Naive thymus-derived CD4-positive, alpha-beta T cell (primary cell): Measurements from ENCODE around the gene GMPPB. TPM values are rescaled to one million over a fixed set of nuclear protein-coding genes. Genes with fewer than 3 reads are reported as not detected.

ENCODE experiments used
- ATAC-seq: fragments of 150-1000 bp; cut with Tn5 transposase; 2 replicates; pipeline ENCODE4 v1.10.0; 2021; ENCODE audit warnings: mild to moderate bottlenecking, moderate library complexity
- CTCF ChIA-PET: fragments of 350-600 bp; sonication (Branson Sonifier 250); formaldehyde crosslinking; loops from one replicate; lab custom pipeline; 2021; ENCODE audit warnings: antibody characterized with exemption; lab: Charles Lee
- POLR2A ChIA-PET: fragments of 350-600 bp; sonication (Branson Sonifier 250); formaldehyde crosslinking; loops from one replicate; lab custom pipeline; 2021; ENCODE audit warnings: antibody characterized with exemption, inconsistent platforms; lab: Charles Lee
- DNase-seq, 9 donors: peaks; one replicate each; pipeline versions ENCODE4 v3.0.0 to v3.0.0-alpha.2; 2020 to 2022; ENCODE audit warnings: mixed read lengths in 1 of 9
- H3K27ac ChIP-seq: one replicate; pipeline ENCODE4 v1.7.0; 2013; ENCODE audit warnings: mild to moderate bottlenecking, low read depth, low read length, moderate library complexity
- H3K27me3 ChIP-seq, 2 donors: one replicate each; pipeline ENCODE4 v1.7.0; 2013; ENCODE audit warnings: low read length in 2 of 2, mild to moderate bottlenecking in 2 of 2, moderate library complexity in 2 of 2; ENCODE audit not compliant: control insufficient read depth in 2 of 2, insufficient read depth in 2 of 2
- H3K36me3 ChIP-seq, 3 experiments: 1 replicate in 2 of 3; 2 replicates in 1 of 3; pipeline ENCODE4 v1.7.0; 2013; ENCODE audit warnings: low read length in 3 of 3, mild to moderate bottlenecking in 3 of 3, moderate library complexity in 1 of 3; ENCODE audit not compliant: insufficient read depth in 3 of 3, control insufficient read depth in 2 of 3
- H3K4me1 ChIP-seq, 2 donors: one replicate each; pipeline ENCODE4 v1.7.0; 2013; ENCODE audit warnings: low read length in 2 of 2, mild to moderate bottlenecking in 2 of 2, moderate library complexity in 1 of 2; ENCODE audit not compliant: control insufficient read depth in 2 of 2, insufficient read depth in 2 of 2
- H3K4me3 ChIP-seq: 2 replicates; pipeline ENCODE4 v1.7.0; 2013; ENCODE audit warnings: mild to moderate bottlenecking, low read length
- H3K9me3 ChIP-seq, 3 experiments: 1 replicate in 2 of 3; 2 replicates in 1 of 3; pipeline ENCODE4 v1.7.0; 2013; ENCODE audit warnings: low read length in 3 of 3; ENCODE audit not compliant: control insufficient read depth in 2 of 3
- H3K27ac Mint-ChIP-seq, 9 donors: one replicate each; pipeline ENCODE4 v1.8.0; 2020 to 2022; ENCODE audit warnings: mixed read lengths in 9 of 9, mild to moderate bottlenecking in 8 of 9, moderate library complexity in 5 of 9, inconsistent platforms in 2 of 9
- H3K27me3 Mint-ChIP-seq, 5 donors: one replicate each; pipeline ENCODE4 v1.8.0; 2021 to 2022; ENCODE audit warnings: mixed read lengths in 5 of 5, mild to moderate bottlenecking in 1 of 5
- H3K36me3 Mint-ChIP-seq, 5 donors: one replicate each; pipeline ENCODE4 v1.8.0; 2020 to 2022; ENCODE audit warnings: mixed read lengths in 5 of 5, mild to moderate bottlenecking in 3 of 5, inconsistent platforms in 1 of 5
- H3K4me1 Mint-ChIP-seq, 7 donors: one replicate each; pipeline ENCODE4 v1.8.0; 2020 to 2022; ENCODE audit warnings: mixed read lengths in 7 of 7, mild to moderate bottlenecking in 3 of 7, inconsistent platforms in 1 of 7
- H3K4me3 Mint-ChIP-seq, 10 donors: one replicate each; pipeline ENCODE4 v1.8.0; 2020 to 2022; ENCODE audit warnings: mild to moderate bottlenecking in 10 of 10, mixed read lengths in 10 of 10, moderate library complexity in 6 of 10, inconsistent platforms in 2 of 10
- H3K9me3 Mint-ChIP-seq, 11 donors: one replicate each; pipeline ENCODE4 v1.8.0; 2020 to 2022; ENCODE audit warnings: mixed read lengths in 11 of 11, mild to moderate bottlenecking in 4 of 11, inconsistent platforms in 1 of 11, moderate library complexity in 1 of 11
- intact Hi-C, 2 donors: fragments of 100-400 bp; cut with micrococcal nuclease; formaldehyde crosslinking; loops; one replicate each; pipeline ENCODE4 v1.15.1; 2023
- polyA plus RNA-seq, 2 donors: library from polyadenylated mRNA; unstranded; fragments of 300-500 nt; fragmentation: Illumina TruSeq; gene quantifications; one replicate each; pipeline ENCODE4 v1.2.3, GENCODE V29; 2021
- total RNA-seq, 6 experiments: library from RNA in 5 of 6; stranded (reverse) in 5 of 6; gene quantifications; 1 replicate in 5 of 6; 2 replicates in 1 of 6; pipeline ENCODE4 v1.2.3 and lab custom pipeline; 2021 to 2026

GMPPB gene
- total and polyA plus RNA-seq, 7 experiments from 2014 or later: 14.9 to 60.4 (median 39.3) TPM

DNA sequence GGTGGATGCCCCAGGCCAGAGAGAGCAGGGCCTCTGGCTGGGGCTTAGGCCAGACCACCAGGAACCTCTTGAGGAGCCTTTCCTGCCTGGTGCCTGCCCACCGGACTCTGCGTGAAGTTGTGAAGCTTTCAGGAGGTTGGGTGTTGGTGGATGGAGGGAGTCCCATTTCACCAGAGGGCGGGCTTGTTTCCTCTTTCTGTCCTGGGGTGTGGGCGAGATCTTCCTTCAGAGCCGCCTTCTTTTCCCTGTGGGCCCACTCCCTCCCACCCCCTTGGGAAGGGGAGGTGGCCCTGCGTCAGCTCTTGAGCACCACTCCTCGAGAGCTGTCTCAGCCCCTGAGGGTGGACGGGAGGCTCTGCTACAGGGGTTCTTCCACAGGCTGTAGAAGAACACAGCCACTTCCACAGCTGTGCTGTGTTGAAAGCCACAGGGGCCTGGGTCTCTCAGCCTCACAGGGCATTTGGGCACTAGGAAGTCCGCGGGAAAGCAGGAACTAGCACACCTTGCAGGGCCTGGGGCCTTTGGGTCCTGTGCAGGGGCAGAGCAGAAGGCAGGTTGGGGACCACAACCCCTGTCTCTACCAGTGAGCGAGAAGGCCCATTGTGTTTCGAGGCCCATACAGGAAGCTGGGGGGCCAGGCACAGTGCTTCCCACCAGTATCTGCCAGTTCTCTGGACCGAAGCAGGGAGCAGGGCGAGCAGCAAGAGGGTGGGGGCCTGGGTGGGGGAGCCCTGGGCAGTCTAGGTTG is 6.4 kb downstream of the GMPPB start:
- H3K4me3 ChIP-seq: no peak overlapping the region
- Mint-ChIP-seq H3K4me3 (peak overlapping the region in 7 of 10 donors; percentile 14 to 86 (median 41)), H3K4me1 (peaks cover 11 to 39% (median 20%) of the 10 kb centered on the region in 7 donors), H3K27ac (no peak overlapping the region), H3K27me3 (no peaks in the 10 kb centered on the region), H3K9me3 (no peaks in the 10 kb centered on the region), H3K36me3 (peaks cover 0 to 10% (median 0%) of the 10 kb centered on the region in 5 donors)
- no peaks in the 10 kb centered on the region for H3K27me3 ChIP-seq
- POLR2A ChIA-PET: no interaction called here
- no peak overlapping the region for H3K27ac ChIP-seq
- no peaks in the 10 kb centered on the region for H3K9me3 ChIP-seq
- H3K36me3 ChIP-seq: peaks cover 0 to 29% (median 0%) of the 10 kb centered on the region in 3 experiments
- intact Hi-C loops: no loop called here
- DNase-seq (no peak), ATAC-seq (no peak)
- CTCF ChIA-PET: no interaction called here
- H3K4me1 ChIP-seq: peaks cover 7 to 9% of the 10 kb centered on the region in 2 donors

DNA sequence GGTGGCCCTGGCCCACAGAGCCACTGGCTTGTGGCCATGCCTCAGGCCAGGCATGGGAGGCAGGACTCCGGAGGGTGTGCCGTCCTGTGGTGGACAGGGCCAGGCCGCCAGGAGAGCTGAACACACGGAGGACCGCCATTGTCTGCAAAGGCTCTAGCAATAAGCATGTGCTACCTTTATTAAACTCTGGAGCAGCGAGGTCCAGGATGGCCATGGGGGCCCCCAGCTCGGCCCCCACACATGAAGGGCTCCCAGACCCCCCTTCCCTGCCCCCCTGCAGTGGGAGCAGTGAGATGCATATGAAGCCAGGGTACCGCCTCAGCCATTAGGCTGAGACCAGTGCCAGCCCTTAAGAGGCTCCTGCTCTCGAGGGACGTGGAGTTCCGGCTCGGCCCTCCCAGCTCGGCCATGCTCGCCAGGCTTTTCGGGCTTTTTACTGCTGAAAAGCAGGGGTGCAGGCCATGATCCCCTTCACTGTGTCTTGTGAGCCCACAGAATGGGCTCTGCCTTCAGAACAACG is 7.0 kb downstream of the GMPPB start:
- POLR2A ChIA-PET: no interaction called here
- Mint-ChIP-seq H3K36me3 (peaks cover 0 to 9% (median 0%) of the 10 kb centered on the region in 5 donors), H3K4me1 (peaks cover 9 to 38% (median 19%) of the 10 kb centered on the region in 7 donors), H3K4me3 (no peak overlapping the region), H3K27me3 (no peaks in the 10 kb centered on the region), H3K9me3 (no peaks in the 10 kb centered on the region), H3K27ac (no peak overlapping the region)
- no peak overlapping the region for H3K4me3 ChIP-seq
- peaks cover 7 to 9% of the 10 kb centered on the region in 2 donors for H3K4me1 ChIP-seq
- H3K27me3 ChIP-seq: no peaks in the 10 kb centered on the region
- intact Hi-C loops: no loop called here
- DNase-seq (no peak), ATAC-seq (no peak)
- no peaks in the 10 kb centered on the region for H3K9me3 ChIP-seq
- CTCF ChIA-PET: interaction anchor here (0.5 kb wide), 1 partner anchor 15 kb away, joined by 4 read pairs; no protein-coding TSS in a partner anchor
- H3K36me3 ChIP-seq: peaks cover 0 to 25% (median 0%) of the 10 kb centered on the region in 3 experiments
- no peak overlapping the region for H3K27ac ChIP-seq

DNA sequence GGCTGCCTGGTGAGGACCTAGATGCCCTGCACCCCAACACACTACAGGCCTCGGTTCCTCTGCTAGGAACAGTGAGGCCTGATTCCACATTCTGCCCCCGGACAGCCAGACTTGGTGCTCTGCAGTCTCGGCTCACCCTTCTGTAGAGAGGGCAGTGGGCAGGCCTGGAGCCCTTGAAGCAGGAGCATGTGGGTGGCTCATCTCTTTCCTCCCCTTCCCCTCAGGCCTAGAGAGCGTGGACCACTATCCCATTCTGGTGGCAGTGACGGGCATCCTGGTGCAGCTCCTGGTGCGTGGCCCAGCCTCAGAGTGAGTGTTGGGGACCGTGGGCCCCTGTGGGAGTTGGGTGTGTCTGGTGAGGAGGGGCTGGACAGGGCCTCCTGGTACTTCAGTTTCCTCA is 7.6 kb downstream of the GMPPB start:
- Mint-ChIP-seq H3K27me3 (no peaks in the 10 kb centered on the region), H3K27ac (no peak overlapping the region), H3K4me1 (peaks cover 11 to 36% (median 19%) of the 10 kb centered on the region in 7 donors), H3K4me3 (peak overlapping the region in 1 of 10 donors; percentile 18), H3K36me3 (peaks cover 0 to 8% (median 0%) of the 10 kb centered on the region in 5 donors), H3K9me3 (no peaks in the 10 kb centered on the region)
- CTCF ChIA-PET: no interaction called here
- POLR2A ChIA-PET: no interaction called here
- intact Hi-C loops: no loop called here
- ATAC-seq (no peak), DNase-seq (no peak)
- Histone ChIP-seq H3K4me3 (no peak overlapping the region), H3K36me3 (peaks cover 0 to 24% (median 0%) of the 10 kb centered on the region in 3 experiments), H3K27ac (no peak overlapping the region), H3K9me3 (no peaks in the 10 kb centered on the region), H3K27me3 (no peaks in the 10 kb centered on the region), H3K4me1 (peaks cover 7 to 9% of the 10 kb centered on the region in 2 donors)

DNA sequence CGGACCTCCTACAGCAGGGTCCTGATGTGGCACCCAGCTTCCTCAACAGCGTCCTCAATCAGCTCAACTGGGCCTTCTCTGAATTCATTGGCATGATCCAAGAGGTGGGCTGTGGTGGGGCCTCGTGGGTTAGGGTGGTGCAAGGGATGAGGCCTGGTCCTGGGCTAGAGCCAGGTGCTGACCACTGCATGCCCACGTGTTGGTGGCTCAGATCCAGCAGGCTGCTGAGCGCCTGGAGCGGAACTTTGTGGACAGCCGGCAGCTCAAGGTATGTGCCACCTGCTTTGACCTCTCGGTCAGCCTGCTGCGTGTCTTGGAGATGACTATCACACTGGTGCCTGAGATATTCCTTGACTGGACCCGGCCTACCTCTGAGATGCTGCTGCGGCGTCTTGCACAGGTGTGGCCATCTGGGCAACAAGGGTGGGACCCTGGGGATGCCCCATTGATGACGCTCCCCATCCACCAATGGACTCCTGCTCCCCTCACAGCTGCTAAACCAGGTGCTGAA is 8.1 kb downstream of the GMPPB start:
- ChIA-PET POLR2A (no interaction called here), CTCF (no interaction called here)
- Histone ChIP-seq H3K27ac (no peak overlapping the region), H3K27me3 (no peaks in the 10 kb centered on the region), H3K9me3 (no peaks in the 10 kb centered on the region), H3K4me1 (peaks cover 7 to 9% of the 10 kb centered on the region in 2 donors), H3K4me3 (no peak overlapping the region), H3K36me3 (peaks cover 0 to 19% (median 0%) of the 10 kb centered on the region in 3 experiments)
- intact Hi-C loops: no loop called here
- no peak overlapping the region for H3K27ac Mint-ChIP-seq
- DNase-seq (no peak), ATAC-seq (no peak)
- peaks cover 0 to 4% (median 0%) of the 10 kb centered on the region in 5 donors for H3K36me3 Mint-ChIP-seq
- H3K9me3 Mint-ChIP-seq: no peaks in the 10 kb centered on the region
- no peak overlapping the region for H3K4me3 Mint-ChIP-seq
- no peaks in the 10 kb centered on the region for H3K27me3 Mint-ChIP-seq
- H3K4me1 Mint-ChIP-seq: peaks cover 11 to 33% (median 18%) of the 10 kb centered on the region in 7 donors

DNA sequence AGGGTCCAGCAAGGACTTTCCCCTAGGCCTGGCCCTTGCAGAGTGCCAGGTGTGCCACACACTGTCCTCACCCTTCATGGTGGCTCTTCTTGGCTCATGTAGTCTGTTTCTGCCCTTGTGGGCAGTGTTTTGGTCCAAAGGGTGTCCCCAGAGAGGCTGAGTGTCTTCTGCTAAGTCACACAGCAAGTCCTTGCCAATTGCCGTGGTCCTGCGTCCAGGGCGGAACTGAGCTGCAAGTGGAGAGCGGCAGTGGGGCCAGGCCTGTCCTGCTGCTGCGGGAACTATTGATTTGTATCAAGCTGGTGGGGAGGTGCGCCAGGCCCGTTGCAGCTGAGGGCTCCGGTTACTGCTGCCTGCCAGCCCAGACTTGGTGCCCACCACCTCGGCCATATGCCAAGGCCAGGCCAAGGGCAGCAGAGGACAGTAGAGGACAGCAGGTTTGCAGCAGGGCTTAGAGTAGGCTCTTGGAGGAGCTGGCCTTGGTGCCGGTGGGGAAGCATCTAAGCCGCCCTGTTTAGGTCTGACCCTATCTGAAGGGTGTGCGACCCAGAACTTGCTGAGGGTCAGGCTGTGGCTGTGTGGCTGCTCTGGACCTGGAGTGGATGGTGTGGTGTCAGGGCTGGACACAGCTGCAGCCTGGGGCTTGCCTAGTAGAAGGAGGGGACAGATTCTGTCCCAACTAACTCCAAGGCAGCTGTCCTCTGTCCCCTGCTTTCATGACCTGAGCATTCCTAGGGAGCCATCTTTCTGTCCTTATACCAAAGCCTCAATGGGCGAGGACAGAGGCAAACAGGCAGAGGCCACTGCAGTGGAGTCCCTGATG is 8.8 kb downstream of the GMPPB start:
- ChIA-PET POLR2A (no interaction called here), CTCF (no interaction called here)
- DNase-seq: no peak
- Histone ChIP-seq H3K36me3 (peaks cover 0 to 19% (median 0%) of the 10 kb centered on the region in 3 experiments), H3K4me3 (no peak overlapping the region), H3K9me3 (no peaks in the 10 kb centered on the region), H3K27ac (no peak overlapping the region), H3K27me3 (no peaks in the 10 kb centered on the region), H3K4me1 (peaks cover 7 to 9% of the 10 kb centered on the region in 2 donors)
- no peak for ATAC-seq
- H3K4me1 Mint-ChIP-seq: peaks cover 9 to 31% (median 14%) of the 10 kb centered on the region in 7 donors
- H3K4me3 Mint-ChIP-seq: no peak overlapping the region
- no peaks in the 10 kb centered on the region for H3K9me3 Mint-ChIP-seq
- no peak overlapping the region for H3K27ac Mint-ChIP-seq
- peaks cover 0 to 4% (median 1%) of the 10 kb centered on the region in 5 donors for H3K36me3 Mint-ChIP-seq
- H3K27me3 Mint-ChIP-seq: no peaks in the 10 kb centered on the region
- intact Hi-C loops: no loop called here

DNA sequence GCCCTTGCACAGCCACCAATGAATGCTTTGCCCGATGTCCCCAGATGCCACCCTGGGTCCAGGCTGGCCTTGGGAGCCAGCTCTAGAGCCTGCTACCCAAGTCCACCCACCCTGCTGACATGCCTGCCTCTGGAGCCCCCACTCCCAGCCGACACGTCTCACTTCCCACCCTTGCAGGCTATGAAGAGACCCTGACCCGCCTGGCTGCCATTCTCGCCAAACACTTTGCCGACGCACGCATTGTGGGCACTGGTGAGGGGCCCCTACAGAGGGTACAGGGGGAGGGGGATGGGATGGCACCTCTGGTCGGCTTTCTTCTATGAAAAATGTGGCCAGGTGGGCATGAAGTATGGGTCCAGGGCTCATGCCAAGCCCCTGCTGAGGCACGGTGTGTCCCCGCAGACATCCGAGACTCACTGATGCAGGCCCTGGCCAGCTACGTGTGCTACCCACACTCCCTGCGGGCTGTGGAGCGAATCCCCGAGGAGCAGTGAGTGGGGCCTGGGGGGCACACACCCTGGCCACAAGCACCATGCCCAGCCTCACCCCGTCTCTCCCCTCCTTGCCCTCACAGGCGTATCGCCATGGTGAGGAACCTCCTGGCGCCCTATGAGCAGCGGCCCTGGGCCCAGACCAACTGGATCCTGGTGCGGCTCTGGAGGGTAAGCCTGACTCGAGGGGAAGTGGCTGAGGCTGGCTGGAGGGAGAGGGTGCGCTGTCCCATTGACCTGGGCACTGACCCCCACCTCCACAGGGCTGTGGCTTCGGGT is 10.2 kb downstream of the GMPPB start:
- H3K27me3 Mint-ChIP-seq: no peaks in the 10 kb centered on the region
- peaks cover under 1 to 18% (median 4%) of the 10 kb centered on the region in 7 donors for H3K4me1 Mint-ChIP-seq
- Histone ChIP-seq H3K4me3 (no peak overlapping the region), H3K36me3 (peaks cover 0 to 19% (median 0%) of the 10 kb centered on the region in 3 experiments), H3K9me3 (no peaks in the 10 kb centered on the region), H3K27ac (no peak overlapping the region), H3K27me3 (no peaks in the 10 kb centered on the region), H3K4me1 (peaks cover 1 to 3% of the 10 kb centered on the region in 2 donors)
- DNase-seq (no peak), ATAC-seq (no peak)
- H3K4me3 Mint-ChIP-seq: no peak overlapping the region
- CTCF ChIA-PET: no interaction called here
- peak overlapping the region in 1 of 9 donors; percentile 4 for H3K27ac Mint-ChIP-seq
- POLR2A ChIA-PET: interaction anchor here (0.6 to 1.2 kb wide), 2 partner anchors 9 to 199 kb away, joined by 3 to 4 read pairs; no protein-coding TSS in a partner anchor
- intact Hi-C loops: no loop called here
- peaks cover 0 to 5% (median 2%) of the 10 kb centered on the region in 5 donors for H3K36me3 Mint-ChIP-seq
- no peaks in the 10 kb centered on the region for H3K9me3 Mint-ChIP-seq
